T follicular helper cell (primary cell): ENCODE results near the gene DNAH14.
"Not testable (repeated sequence)": the region's sequence is repeated elsewhere in the genome, so short reads cannot be mapped to it uniquely, and the experiment has no call there.

Source experiments
- DNase-seq: peaks from one replicate; pipeline ENCODE4 v3.0.0-alpha.2; 2020; ENCODE audit warnings: low read depth

Gene DNAH14

GRCh38 chr1:224921354-224921753, 8.1 kb upstream of the DNAH14 start:
- DNase-seq = no peak

- no peak for DNase-seq
Observed at GRCh38 chr1:224922404-224923164, 6.9 kb upstream of the DNAH14 start.

- DNase-seq = no peak
Observed at GRCh38 chr1:224923726-224924125, 5.7 kb upstream of the DNAH14 start.

- DNase-seq = not testable (repeated sequence)
Observed at GRCh38 chr1:224927631-224928030, 1.8 kb upstream of the DNAH14 start.

- no peak for DNase-seq
Observed at GRCh38 chr1:224928906-224929305, 569 bp upstream of the DNAH14 start.

- no peak for DNase-seq
Observed at GRCh38 chr1:224931605-224932004, 2.1 kb downstream of the DNAH14 start.

GRCh38 chr1:224932607-224933249, 3.3 kb downstream of the DNAH14 start:
- DNase-seq = no peak

GRCh38 chr1:224933584-224933983, 4.1 kb downstream of the DNAH14 start:
- no peak for DNase-seq

GRCh38 chr1:224938652-224939051, 9.2 kb downstream of the DNAH14 start:
- no peak for DNase-seq

GRCh38 chr1:224939844-224940425, 10.5 kb downstream of the DNAH14 start:
- DNase-seq = no peak

- not testable (repeated sequence) for DNase-seq
Observed at GRCh38 chr1:224940735-224941134, 11.3 kb downstream of the DNAH14 start.

- not testable (repeated sequence) for DNase-seq
Observed at GRCh38 chr1:224945651-224946348, 16.3 kb downstream of the DNAH14 start.

- not testable (repeated sequence) for DNase-seq
Observed at GRCh38 chr1:224946349-224946691, 16.8 kb downstream of the DNAH14 start.

- DNase-seq = no peak
Observed at GRCh38 chr1:224957696-224958095, 28.2 kb downstream of the DNAH14 start.

- DNase-seq = no peak
Observed at GRCh38 chr1:224958490-224958889, 29.0 kb downstream of the DNAH14 start.

- no peak for DNase-seq
Observed at GRCh38 chr1:224959115-224959514, 29.6 kb downstream of the DNAH14 start.

GRCh38 chr1:224959656-224960055, 30.2 kb downstream of the DNAH14 start:
- DNase-seq = no peak

- DNase-seq = no peak
Observed at GRCh38 chr1:224980181-224980580, 50.7 kb downstream of the DNAH14 start.

- not testable (repeated sequence) for DNase-seq
Observed at GRCh38 chr1:224981922-224982354, 52.5 kb downstream of the DNAH14 start.

GRCh38 chr1:224988042-224988441, 58.6 kb downstream of the DNAH14 start:
- DNase-seq = no peak

- DNase-seq = no peak
Observed at GRCh38 chr1:224989615-224990014, 60.1 kb downstream of the DNAH14 start.

- not testable (repeated sequence) for DNase-seq
Observed at GRCh38 chr1:224991550-224991949, 62.1 kb downstream of the DNAH14 start.

- DNase-seq = no peak
Observed at GRCh38 chr1:224995602-224996001, 66.1 kb downstream of the DNAH14 start.
